SIG-M5 (cell line): ENCODE measurements around the gene FGF14.
"Not testable (repeated sequence)": the region's sequence is repeated elsewhere in the genome, so short reads cannot be mapped to it uniquely, and the experiment has no call there.

Experiments
- DNase-seq: peaks from one replicate; lab custom pipeline; 2025; lab: John Stamatoyannopoulos, UW

The FGF14 gene

GRCh38 chr13:101866889-101867581, 534.8 kb downstream of the FGF14 start:
- no peak for DNase-seq

- DNase-seq: no peak
These were observed 543.0 kb downstream of the FGF14 start for GRCh38 chr13:101858860-101859259.

- DNase-seq: no peak
These were observed 555.1 kb downstream of the FGF14 start for GRCh38 chr13:101846701-101847100.

- no peak for DNase-seq
These were observed 555.6 kb downstream of the FGF14 start for GRCh38 chr13:101846249-101846648.

GRCh38 chr13:101845245-101846020, 556.4 kb downstream of the FGF14 start:
- no peak for DNase-seq

GRCh38 chr13:101841698-101842097, 560.1 kb downstream of the FGF14 start:
- no peak for DNase-seq

- DNase-seq: no peak
These were observed 563.5 kb downstream of the FGF14 start for GRCh38 chr13:101838323-101838722.

GRCh38 chr13:101837778-101838177, 564.1 kb downstream of the FGF14 start:
- DNase-seq: not testable (repeated sequence)

GRCh38 chr13:101837288-101837687, 564.6 kb downstream of the FGF14 start:
- DNase-seq: no peak

GRCh38 chr13:101835920-101836319, 565.9 kb downstream of the FGF14 start:
- DNase-seq: no peak

GRCh38 chr13:101833671-101834070, 568.2 kb downstream of the FGF14 start:
- DNase-seq: no peak

GRCh38 chr13:101830035-101830434, 571.8 kb downstream of the FGF14 start:
- DNase-seq: no peak

- DNase-seq: no peak
These were observed 572.4 kb downstream of the FGF14 start for GRCh38 chr13:101829484-101829883.

- DNase-seq: no peak
These were observed 573.7 kb downstream of the FGF14 start for GRCh38 chr13:101828119-101828518.

- no peak for DNase-seq
These were observed 584.0 kb downstream of the FGF14 start for GRCh38 chr13:101817898-101818297.

GRCh38 chr13:101811881-101812280, 590.0 kb downstream of the FGF14 start:
- no peak for DNase-seq

GRCh38 chr13:101811284-101811839, 590.5 kb downstream of the FGF14 start:
- no peak for DNase-seq

GRCh38 chr13:101799196-101799595, 602.7 kb downstream of the FGF14 start:
- DNase-seq: no peak

- DNase-seq: no peak
These were observed 603.4 kb downstream of the FGF14 start for GRCh38 chr13:101798437-101798836.

- DNase-seq: no peak
These were observed 606.4 kb downstream of the FGF14 start for GRCh38 chr13:101795460-101795859.

GRCh38 chr13:101795025-101795424, 606.8 kb downstream of the FGF14 start:
- no peak for DNase-seq

- DNase-seq: no peak
These were observed 609.7 kb downstream of the FGF14 start for GRCh38 chr13:101792189-101792588.

GRCh38 chr13:101785858-101786257, 616.0 kb downstream of the FGF14 start:
- no peak for DNase-seq
